Endodermal cell (in vitro differentiated cells): ENCODE results near the gene GLRA3. TPM values are rescaled to one million over a fixed set of nuclear protein-coding genes. Genes with fewer than 3 reads are reported as not detected.

Experiments used
- DNase-seq: peaks from one replicate; pipeline ENCODE4 v3.0.0-alpha.2; 2017
- H3K27ac ChIP-seq: 2 replicates; pipeline ENCODE4 v1.5.1; 2013; ENCODE audit warnings: mild to moderate bottlenecking, low read depth, low read length, moderate library complexity
- H3K27me3 ChIP-seq: 2 replicates; pipeline ENCODE4 v1.6.1; 2013; ENCODE audit warnings: mild to moderate bottlenecking, low read length, moderate library complexity; ENCODE audit not compliant: insufficient read depth, control insufficient read depth, poor library complexity, severe bottlenecking
- H3K36me3 ChIP-seq: 2 replicates; pipeline ENCODE4 v1.7.0; 2013; ENCODE audit warnings: mild to moderate bottlenecking, low read length, moderate library complexity; ENCODE audit not compliant: control insufficient read depth, insufficient read depth
- H3K4me1 ChIP-seq: one replicate; pipeline ENCODE4 v1.7.0; 2013; ENCODE audit warnings: low read length; ENCODE audit not compliant: control insufficient read depth, insufficient read depth
- H3K4me3 ChIP-seq: 2 replicates; pipeline ENCODE4 v1.5.1; 2013; ENCODE audit warnings: mild to moderate bottlenecking, low read length, moderate library complexity
- H3K9ac ChIP-seq: 2 replicates; pipeline ENCODE4 v1.6.1; 2013; ENCODE audit warnings: mild to moderate bottlenecking, low read length, moderate library complexity; ENCODE audit not compliant: poor library complexity, severe bottlenecking; ENCODE audit errors: extremely low read depth
- H3K9me3 ChIP-seq: 2 replicates; pipeline ENCODE4 v1.6.1; 2013; ENCODE audit warnings: mild to moderate bottlenecking, low read length, moderate library complexity; ENCODE audit not compliant: control insufficient read depth
- H3K27ac Mint-ChIP-seq: 2 replicates; pipeline ENCODE4 v1.8.0; 2020; ENCODE audit warnings: mixed read lengths
- H3K27me3 Mint-ChIP-seq: 2 replicates; pipeline ENCODE4 v1.8.0; 2021; ENCODE audit warnings: mild to moderate bottlenecking, mixed read lengths; ENCODE audit not compliant: insufficient read depth
- H3K36me3 Mint-ChIP-seq: 2 replicates; pipeline ENCODE4 v1.8.0; 2020; ENCODE audit warnings: low read depth, mixed read lengths
- H3K4me1 Mint-ChIP-seq: 2 replicates; pipeline ENCODE4 v1.8.0; 2020; ENCODE audit warnings: mixed read lengths
- H3K4me3 Mint-ChIP-seq: 2 replicates; pipeline ENCODE4 v1.8.0; 2020; ENCODE audit warnings: mild to moderate bottlenecking, moderate library complexity, mixed read lengths
- H3K9me3 Mint-ChIP-seq: 2 replicates; pipeline ENCODE4 v1.8.0; 2020; ENCODE audit warnings: mild to moderate bottlenecking, mixed read lengths
- WGBS, 2 experiments: methylation state at CpG; one replicate each; pipeline versions ENCODE4 v1.1.5 to v1.1.7; 2013; ENCODE audit warnings: missing lambda C conversion rate in 2 of 2, mixed read lengths in 1 of 2; ENCODE audit not compliant: insufficient coverage in 1 of 2, insufficient read length in 1 of 2; 5-methylcytosine and 5-hydroxymethylcytosine counted together
- total RNA-seq, 2 donors: library from RNA; stranded (reverse); fragmentation: NEBNext Ultra II Directional in 1 of 2; extraction: Animal tissue kit (Norgen Biotek cat#: 25700) in 1 of 2; gene quantifications; 2 replicates in 1 of 2; 3 replicates in 1 of 2; pipeline ENCODE4 v1.2.1, GENCODE V29; 2021
- TF ChIP-seq, protein P1 (sequence below): fragments of 200-600 bp; sonication (generic); conservative IDR thresholded peaks from 2 replicates; pipeline ENCODE4 v1.5.0; 2021; ENCODE audit warnings: antibody characterized with exemption, mild to moderate bottlenecking

GLRA3 gene
- total RNA-seq, 2 donors from 2014 or later: 0.11 TPM; not detected in 1

DNA sequence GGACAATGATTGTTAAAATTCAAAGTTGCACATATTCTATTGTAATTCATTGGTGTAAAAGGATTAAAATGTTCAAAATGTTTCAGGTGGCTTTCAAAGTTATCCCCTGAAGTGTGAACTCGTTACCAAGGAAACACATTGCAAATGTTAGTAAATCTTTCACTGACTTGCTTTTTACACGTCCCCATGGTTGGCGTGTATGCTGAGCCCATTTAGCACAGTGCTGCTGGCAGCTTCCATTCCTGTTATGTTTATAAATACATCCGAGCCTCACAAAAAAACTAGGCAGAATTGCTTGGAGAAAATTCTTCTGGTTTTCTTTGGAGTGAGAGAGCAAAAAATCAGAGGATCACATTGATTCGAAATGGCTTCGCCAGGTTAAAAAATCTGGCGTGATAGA lies 200.9 kb downstream of the GLRA3 start:
- H3K27me3 Mint-ChIP-seq: no peaks in the 10 kb centered on the region

GRCh38 chr4:174627473-174627872 lies 201.6 kb downstream of the GLRA3 start:
- Histone ChIP-seq H3K9ac (no peak overlapping the region), H3K4me3 (no peak overlapping the region), H3K27me3 (no peaks in the 10 kb centered on the region), H3K27ac (no peak overlapping the region), H3K36me3 (no peaks in the 10 kb centered on the region), H3K9me3 (no peaks in the 10 kb centered on the region), H3K4me1 (no peaks in the 10 kb centered on the region)
- Mint-ChIP-seq H3K27me3 (no peaks in the 10 kb centered on the region), H3K4me1 (peaks cover 3% of the 10 kb centered on the region), H3K36me3 (no peaks in the 10 kb centered on the region), H3K27ac (no peak overlapping the region), H3K4me3 (no peak overlapping the region), H3K9me3 (peaks cover 6% of the 10 kb centered on the region)
- TF ChIP-seq, protein P1, sequence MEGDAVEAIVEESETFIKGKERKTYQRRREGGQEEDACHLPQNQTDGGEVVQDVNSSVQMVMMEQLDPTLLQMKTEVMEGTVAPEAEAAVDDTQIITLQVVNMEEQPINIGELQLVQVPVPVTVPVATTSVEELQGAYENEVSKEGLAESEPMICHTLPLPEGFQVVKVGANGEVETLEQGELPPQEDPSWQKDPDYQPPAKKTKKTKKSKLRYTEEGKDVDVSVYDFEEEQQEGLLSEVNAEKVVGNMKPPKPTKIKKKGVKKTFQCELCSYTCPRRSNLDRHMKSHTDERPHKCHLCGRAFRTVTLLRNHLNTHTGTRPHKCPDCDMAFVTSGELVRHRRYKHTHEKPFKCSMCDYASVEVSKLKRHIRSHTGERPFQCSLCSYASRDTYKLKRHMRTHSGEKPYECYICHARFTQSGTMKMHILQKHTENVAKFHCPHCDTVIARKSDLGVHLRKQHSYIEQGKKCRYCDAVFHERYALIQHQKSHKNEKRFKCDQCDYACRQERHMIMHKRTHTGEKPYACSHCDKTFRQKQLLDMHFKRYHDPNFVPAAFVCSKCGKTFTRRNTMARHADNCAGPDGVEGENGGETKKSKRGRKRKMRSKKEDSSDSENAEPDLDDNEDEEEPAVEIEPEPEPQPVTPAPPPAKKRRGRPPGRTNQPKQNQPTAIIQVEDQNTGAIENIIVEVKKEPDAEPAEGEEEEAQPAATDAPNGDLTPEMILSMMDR: no peak
- no peak for DNase-seq
- WGBS, 2 experiments: 100% methylated on average over 2 of the region's 2 CpGs; no CpG with 5 or more reads in 1 of the 2 experiments

More for the DNA sequence above, 200.9 kb downstream of the GLRA3 start:
- Histone ChIP-seq H3K4me1 (no peaks in the 10 kb centered on the region), H3K27ac (no peak overlapping the region), H3K27me3 (no peaks in the 10 kb centered on the region), H3K9me3 (no peaks in the 10 kb centered on the region), H3K4me3 (no peak overlapping the region), H3K9ac (no peak overlapping the region), H3K36me3 (no peaks in the 10 kb centered on the region)
- TF ChIP-seq, protein P1: no peak
- Mint-ChIP-seq H3K9me3 (peaks cover 6% of the 10 kb centered on the region), H3K4me1 (peaks cover 3% of the 10 kb centered on the region), H3K4me3 (no peak overlapping the region), H3K27ac (no peak overlapping the region), H3K36me3 (no peaks in the 10 kb centered on the region)
- no peak for DNase-seq
- 86 to 94% methylated on average over 6 to 7 of the region's 7 CpGs for WGBS, 2 experiments

- no peaks in the 10 kb centered on the region for H3K9me3 ChIP-seq
- H3K4me1 ChIP-seq: no peaks in the 10 kb centered on the region
- no peak overlapping the region for H3K4me3 ChIP-seq
- H3K9ac ChIP-seq: no peak overlapping the region
- Mint-ChIP-seq H3K4me1 (peaks cover 3% of the 10 kb centered on the region), H3K36me3 (no peaks in the 10 kb centered on the region), H3K27ac (no peak overlapping the region), H3K9me3 (peaks cover 6% of the 10 kb centered on the region), H3K27me3 (no peaks in the 10 kb centered on the region), H3K4me3 (no peak overlapping the region)
- H3K27ac ChIP-seq: no peak overlapping the region
- no peaks in the 10 kb centered on the region for H3K36me3 ChIP-seq
- TF ChIP-seq, protein P1: no peak
- 60% methylated on average over 1 of the region's 1 CpG; no CpG with 5 or more reads in 1 of the 2 experiments for WGBS, 2 experiments
- H3K27me3 ChIP-seq: no peaks in the 10 kb centered on the region
- no peak for DNase-seq
Measured at GRCh38 chr4:174626342-174627008, 202.6 kb downstream of the GLRA3 start.
